Right ventricle myocardium superior (tissue), 1 donor: ENCODE measurements around the gene JAM3. TPM values are rescaled to one million over a fixed set of nuclear protein-coding genes. Genes with fewer than 3 reads are reported as not detected.

Source experiments
- ATAC-seq: fragments of 200-7000 bp; cut with Tn5 transposase; one replicate; pipeline ENCODE4 v1.9.1; 2020; ENCODE audit warnings: mild to moderate bottlenecking; ENCODE audit not compliant: poor library complexity
- DNase-seq: peaks from one replicate; pipeline ENCODE4 v3.0.0-alpha.2; 2020
- intact Hi-C: fragments of 100-400 bp; cut with DNase I; formaldehyde crosslinking; loops from one replicate; pipeline ENCODE4 v1.11.2; 2022
- total RNA-seq: library from RNA; stranded (reverse); fragmentation: NEBNext Ultra II Directional; extraction: Animal tissue kit (Norgen Biotek cat#: 25700); gene quantifications from one replicate; pipeline ENCODE4 v1.2.1, GENCODE V29; 2021
- donor health status: DM: no; HTN: yes; CAD: no; lungs with severe emphysema.

Gene JAM3
- total RNA-seq, 1 donor from 2014 or later: 23.1 TPM

DNA sequence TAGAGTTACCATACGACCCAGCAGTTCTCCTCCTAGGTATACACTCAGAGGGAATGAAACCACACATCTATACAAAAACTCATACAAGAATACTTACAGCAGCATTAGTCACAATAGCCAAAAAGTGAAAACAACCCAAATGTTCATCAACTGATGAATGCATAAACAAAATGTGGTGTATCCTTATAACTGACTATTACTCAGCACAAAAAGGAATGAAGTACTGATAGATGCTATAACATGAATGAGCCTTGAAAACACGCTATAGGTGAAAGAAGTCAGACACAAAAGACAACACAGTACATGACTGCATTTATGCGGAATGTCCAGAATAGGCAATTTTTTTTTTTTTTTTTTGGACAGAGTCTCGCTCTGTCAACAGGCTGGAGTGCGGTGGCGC lies 131.8 kb downstream of the JAM3 start:
- ATAC-seq (no peak), DNase-seq (no peak)
- intact Hi-C loops: no loop called here

Other genes with a start within 250 kb of the JAM3 start
- not detected for gene SPATA19, start 223.6 kb upstream of the JAM3 start, total RNA-seq
- 38.9 TPM for gene IGSF9B, start 112.1 kb upstream of the JAM3 start, total RNA-seq
- gene NCAPD3, start 154.9 kb downstream of the JAM3 start, total RNA-seq: 11.1 TPM
- 38.8 TPM for gene VPS26B, start 155.6 kb downstream of the JAM3 start, total RNA-seq
- 35.4 TPM for gene THYN1, start 184.3 kb downstream of the JAM3 start, total RNA-seq
- gene ACAD8, start 184.5 kb downstream of the JAM3 start, total RNA-seq: 37.6 TPM
- not detected for gene GLB1L3, start 207.3 kb downstream of the JAM3 start, total RNA-seq